ACC112 (cell line): Measurements from ENCODE around the gene ALDH16A1.
A peak's percentile ranks its signal among the peaks of the same experiment; 100 is the strongest.

Experiments used
- H2AFZ ChIP-seq: fragments of 200-600 bp; sonication (generic); one replicate; pipeline ENCODE4 v1.6.0; 2017; ENCODE audit warnings: antibody characterized with exemption, low read length; ENCODE audit not compliant: unreplicated experiment
- H3K27ac ChIP-seq: fragments of 200-600 bp; sonication (generic); 2 replicates; pipeline ENCODE4 v1.5.1; 2014; ENCODE audit warnings: low read depth, mild to moderate bottlenecking, antibody characterized with exemption, low read length, moderate library complexity
- H3K27me3 ChIP-seq: fragments of 200-600 bp; sonication (generic); 2 replicates; pipeline ENCODE4 v1.6.1; 2014; ENCODE audit warnings: mild to moderate bottlenecking, antibody characterized with exemption, low read length, moderate library complexity, mixed read lengths; ENCODE audit not compliant: insufficient read depth
- H3K36me3 ChIP-seq: fragments of 200-600 bp; sonication (generic); 2 replicates; pipeline ENCODE4 v1.6.1; 2016; ENCODE audit warnings: mild to moderate bottlenecking, antibody characterized with exemption, low read length, moderate library complexity, mixed read lengths; ENCODE audit not compliant: insufficient read depth
- H3K4me1 ChIP-seq: fragments of 200-600 bp; sonication (generic); one replicate; pipeline ENCODE4 v1.6.1; 2016; ENCODE audit warnings: low read length, mixed read lengths; ENCODE audit not compliant: insufficient read depth, unreplicated experiment, control insufficient read depth
- H3K4me3 ChIP-seq: fragments of 200-600 bp; sonication (generic); 2 replicates; pipeline ENCODE4 v1.5.1; 2014; ENCODE audit warnings: mild to moderate bottlenecking, low read depth, low read length
- H3K79me2 ChIP-seq: fragments of 200-600 bp; sonication (generic); one replicate; pipeline ENCODE4 v1.6.0; 2016; ENCODE audit warnings: low read length; ENCODE audit not compliant: control insufficient read depth, unreplicated experiment, insufficient read depth

The ALDH16A1 gene

DNA sequence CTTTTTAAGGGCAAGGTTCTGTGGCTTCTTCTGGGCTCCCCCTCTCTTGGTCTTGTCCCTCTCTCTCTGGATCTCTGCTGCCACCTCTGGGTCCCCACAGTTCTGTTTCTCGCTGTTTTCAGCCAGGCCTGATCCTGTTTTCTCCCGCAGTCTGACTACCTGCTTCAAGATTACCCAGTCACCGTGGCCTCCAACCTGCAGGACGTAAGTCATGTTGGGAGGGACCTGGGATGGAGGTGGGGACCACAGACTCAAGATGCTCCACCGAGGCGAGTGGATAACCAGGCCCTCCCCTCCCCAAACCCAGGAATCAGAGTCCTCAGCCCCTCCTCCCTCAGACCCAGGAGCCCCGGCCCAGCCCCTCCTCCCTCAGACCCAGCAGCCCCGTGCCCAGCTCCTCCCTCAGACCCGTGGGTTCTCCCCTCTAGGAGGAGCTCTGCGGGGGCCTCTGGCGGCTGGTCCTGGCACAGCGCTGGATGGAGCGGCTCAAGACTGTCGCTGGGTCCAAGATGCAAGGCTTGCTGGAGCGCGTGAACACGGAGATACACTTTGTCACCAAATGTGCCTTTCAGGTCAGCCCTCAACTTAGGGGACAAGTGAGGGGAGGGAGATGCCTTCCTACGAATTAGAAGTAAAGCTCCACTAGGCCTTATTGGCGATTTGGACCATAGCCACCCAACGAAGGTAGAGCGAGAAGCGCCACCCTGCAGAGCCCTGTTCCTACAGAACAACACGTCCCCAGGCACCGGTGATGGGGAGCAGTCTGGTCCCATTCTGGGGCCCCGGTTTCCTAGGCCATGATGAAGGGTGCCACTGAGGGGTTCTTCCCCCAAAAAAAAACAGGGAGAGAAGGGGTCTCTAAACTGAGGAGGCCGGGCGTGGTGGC, 23.2 kb downstream of the ALDH16A1 start:
- Histone ChIP-seq H3K36me3 (no peaks in the 10 kb centered on the region), H3K27ac (no peak overlapping the region), H3K27me3 (no peaks in the 10 kb centered on the region), H3K4me1 (no peaks in the 10 kb centered on the region), H2AFZ (no peak overlapping the region), H3K4me3 (no peak overlapping the region), H3K79me2 (no peaks in the 10 kb centered on the region)

DNA sequence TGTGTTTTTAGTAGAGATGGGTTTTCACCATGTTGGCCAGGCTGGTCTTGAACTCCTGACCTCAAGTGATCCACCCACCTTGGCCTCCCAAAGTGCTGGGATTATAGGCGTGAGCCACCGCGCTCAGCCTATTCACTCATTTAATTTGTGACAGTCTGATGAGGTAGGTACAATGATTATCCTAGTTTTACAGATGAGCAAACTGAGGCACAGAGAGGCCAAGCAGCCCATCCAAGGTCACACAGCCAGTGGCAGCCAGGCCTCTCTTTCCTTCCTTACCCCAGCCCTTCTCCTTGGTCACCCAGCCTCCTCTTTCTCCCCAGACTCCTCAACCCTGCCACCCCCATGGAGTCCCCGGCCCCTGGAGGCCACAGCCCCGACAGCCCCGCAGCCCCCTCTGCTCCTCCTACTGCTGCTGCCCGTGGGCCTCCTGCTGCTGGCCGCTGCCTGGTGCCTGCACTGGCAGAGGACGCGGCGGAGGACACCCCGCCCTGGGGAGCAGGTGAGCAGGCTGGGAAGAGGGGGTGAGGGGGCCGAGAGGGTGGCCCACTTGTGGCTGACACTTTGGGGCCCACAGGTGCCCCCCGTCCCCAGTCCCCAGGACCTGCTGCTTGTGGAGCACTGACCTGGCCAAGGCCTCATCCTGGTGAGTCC, 27.1 kb downstream of the ALDH16A1 start:
- H3K4me3 ChIP-seq = no peak overlapping the region
- no peaks in the 10 kb centered on the region for H3K4me1 ChIP-seq
- no peaks in the 10 kb centered on the region for H3K79me2 ChIP-seq
- H2AFZ ChIP-seq = no peak overlapping the region
- no peaks in the 10 kb centered on the region for H3K36me3 ChIP-seq
- no peaks in the 10 kb centered on the region for H3K27me3 ChIP-seq
- no peak overlapping the region for H3K27ac ChIP-seq

DNA sequence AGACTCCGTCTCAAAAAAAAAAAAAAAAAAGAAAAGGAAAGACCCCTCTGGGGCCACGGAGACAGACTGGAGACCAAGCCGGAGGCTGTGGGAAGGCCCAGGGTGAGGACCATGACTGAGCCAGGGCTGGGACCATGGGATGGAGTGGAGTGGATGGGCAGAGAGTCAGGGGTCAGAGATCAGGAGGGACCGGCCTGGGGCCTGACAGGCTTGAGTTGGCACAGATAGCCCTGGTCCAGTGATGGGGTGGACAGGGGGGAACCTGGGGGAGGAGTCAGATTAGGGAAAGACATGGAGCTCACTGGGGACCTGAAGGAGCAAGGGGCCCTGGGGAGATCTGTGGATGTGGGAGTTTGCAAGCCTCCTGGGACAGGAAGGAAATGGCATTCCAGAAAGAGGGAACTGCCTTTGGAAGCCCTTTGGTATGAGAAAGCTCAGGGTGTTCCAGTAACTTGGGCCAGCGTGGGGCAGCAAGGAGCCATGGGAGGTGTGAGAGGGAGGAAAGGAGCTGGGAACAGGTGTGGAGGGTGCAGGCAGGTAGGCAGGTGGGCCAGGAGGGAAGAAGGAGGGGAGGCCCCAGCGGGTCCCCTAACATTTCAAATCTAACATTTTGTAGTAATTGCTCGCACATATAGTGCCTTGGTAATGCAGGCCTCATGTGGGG, 28.1 kb downstream of the ALDH16A1 start:
- no peak overlapping the region for H2AFZ ChIP-seq
- H3K4me1 ChIP-seq = no peaks in the 10 kb centered on the region
- H3K79me2 ChIP-seq = no peaks in the 10 kb centered on the region
- H3K27ac ChIP-seq = no peak overlapping the region
- H3K36me3 ChIP-seq = no peaks in the 10 kb centered on the region
- no peak overlapping the region for H3K4me3 ChIP-seq
- no peaks in the 10 kb centered on the region for H3K27me3 ChIP-seq

DNA sequence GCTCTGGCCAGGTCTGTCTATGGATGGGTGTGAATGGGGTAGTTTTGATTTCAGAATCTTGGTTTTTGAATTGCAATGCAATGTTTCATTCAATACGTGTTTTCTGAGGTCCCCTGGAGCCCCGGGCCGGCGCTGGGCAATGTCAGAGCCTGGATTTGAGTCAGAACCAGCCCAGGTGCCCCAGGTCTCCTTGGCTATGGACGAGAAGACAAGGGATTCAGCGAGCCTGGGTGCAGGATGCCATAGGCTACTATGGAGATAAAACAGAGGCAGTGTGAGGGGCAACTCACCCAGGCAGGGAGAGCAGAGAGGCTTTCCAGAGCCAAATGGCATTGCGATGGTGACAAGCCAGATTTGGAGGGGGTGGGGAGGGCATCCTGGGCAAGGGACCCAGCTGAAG, 33.2 kb downstream of the ALDH16A1 start:
- H2AFZ ChIP-seq = no peak overlapping the region
- peaks cover 37% of the 10 kb centered on the region for H3K79me2 ChIP-seq
- no peak overlapping the region for H3K27ac ChIP-seq
- H3K4me3 ChIP-seq = no peak overlapping the region
- no peaks in the 10 kb centered on the region for H3K27me3 ChIP-seq
- peaks cover 8% of the 10 kb centered on the region for H3K4me1 ChIP-seq
- H3K36me3 ChIP-seq = peaks cover 30% of the 10 kb centered on the region

DNA sequence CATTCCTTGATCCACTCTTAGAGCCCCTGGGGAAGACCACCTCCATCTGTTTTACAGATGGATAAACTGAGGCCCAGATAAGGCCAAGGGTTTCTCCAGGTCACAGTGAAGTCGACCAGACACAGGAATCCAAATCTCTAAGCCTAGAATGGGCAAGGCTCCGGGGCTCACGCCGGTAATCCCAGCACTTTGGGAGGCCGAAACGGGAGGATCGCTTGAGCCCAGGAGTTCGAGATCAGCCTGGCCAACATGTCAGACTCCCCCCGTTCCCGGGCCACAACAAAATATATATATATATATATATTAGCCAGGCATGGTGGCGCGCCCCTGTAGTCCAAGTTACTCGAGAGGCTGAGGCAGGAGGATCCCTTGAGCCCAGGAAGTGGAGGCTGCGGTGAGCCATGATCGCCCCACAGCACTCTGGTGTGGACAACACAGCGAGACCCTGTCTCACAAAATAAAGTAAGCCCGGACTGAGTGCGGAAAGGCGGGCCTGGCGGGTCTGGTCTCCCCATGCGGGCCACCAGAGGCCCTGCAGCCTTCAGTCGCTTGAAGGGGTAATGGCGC, 33.8 kb downstream of the ALDH16A1 start:
- peak overlapping the region; percentile 14 for H2AFZ ChIP-seq
- H3K4me1 ChIP-seq = peaks cover 8% of the 10 kb centered on the region
- H3K27me3 ChIP-seq = no peaks in the 10 kb centered on the region
- H3K79me2 ChIP-seq = peaks cover 37% of the 10 kb centered on the region
- H3K36me3 ChIP-seq = peaks cover 30% of the 10 kb centered on the region
- no peak overlapping the region; the same call in 1 of the 2 replicates for H3K4me3 ChIP-seq
- H3K27ac ChIP-seq = no peak overlapping the region

DNA sequence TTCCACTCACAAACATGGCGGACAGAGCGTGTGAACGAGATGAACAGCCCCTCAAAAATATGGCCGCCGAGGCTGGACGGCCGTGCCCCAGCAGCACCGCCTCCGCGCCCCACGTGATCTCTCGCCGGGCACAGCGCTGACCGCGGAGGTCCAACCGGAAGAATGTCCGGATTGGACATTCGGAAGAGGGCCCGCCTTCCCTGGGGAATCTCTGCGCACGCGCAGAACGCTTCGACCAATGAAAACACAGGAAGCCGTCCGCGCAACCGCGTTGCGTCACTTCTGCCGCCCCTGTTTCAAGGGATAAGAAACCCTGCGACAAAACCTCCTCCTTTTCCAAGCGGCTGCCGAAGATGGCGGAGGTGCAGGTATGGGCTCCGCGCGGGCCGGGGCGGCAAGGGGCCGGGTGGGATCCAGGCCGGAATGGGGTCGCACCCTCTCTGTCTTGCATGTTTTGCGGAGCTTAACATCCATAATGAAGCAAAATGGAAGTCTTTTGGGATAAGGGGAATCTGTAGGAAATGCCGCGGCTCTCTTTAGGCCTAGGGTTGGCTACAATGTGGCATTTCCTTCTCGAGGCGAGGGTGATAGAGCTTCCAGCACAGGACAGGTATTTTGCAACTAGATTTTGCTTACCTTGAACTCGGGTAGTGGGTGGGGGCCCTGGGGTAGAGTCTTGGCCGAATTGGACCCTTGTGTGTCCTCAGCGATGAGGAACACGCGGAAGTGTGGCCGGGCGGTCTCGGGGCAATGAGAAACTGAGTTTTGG, 34.4 kb downstream of the ALDH16A1 start, which contains the start of gene RPL13A:
RPL13A (plus strand) TSS at position 332 of the 769 bp plus-strand sequence; CDS start at position 354, 22 bp downstream.
- H2AFZ ChIP-seq = peak within 1 kb of the TSS; percentile 14
- H3K4me1 ChIP-seq = peaks cover 8% of the 10 kb centered on the region
- H3K4me3 ChIP-seq = peak within 1 kb of the TSS; percentile 94
- peaks cover 36% of the 10 kb centered on the region for H3K36me3 ChIP-seq
- H3K27me3 ChIP-seq = no peaks in the 10 kb centered on the region
- peaks cover 37% of the 10 kb centered on the region for H3K79me2 ChIP-seq
- H3K27ac ChIP-seq = peak within 1 kb of the TSS; percentile 81

DNA sequence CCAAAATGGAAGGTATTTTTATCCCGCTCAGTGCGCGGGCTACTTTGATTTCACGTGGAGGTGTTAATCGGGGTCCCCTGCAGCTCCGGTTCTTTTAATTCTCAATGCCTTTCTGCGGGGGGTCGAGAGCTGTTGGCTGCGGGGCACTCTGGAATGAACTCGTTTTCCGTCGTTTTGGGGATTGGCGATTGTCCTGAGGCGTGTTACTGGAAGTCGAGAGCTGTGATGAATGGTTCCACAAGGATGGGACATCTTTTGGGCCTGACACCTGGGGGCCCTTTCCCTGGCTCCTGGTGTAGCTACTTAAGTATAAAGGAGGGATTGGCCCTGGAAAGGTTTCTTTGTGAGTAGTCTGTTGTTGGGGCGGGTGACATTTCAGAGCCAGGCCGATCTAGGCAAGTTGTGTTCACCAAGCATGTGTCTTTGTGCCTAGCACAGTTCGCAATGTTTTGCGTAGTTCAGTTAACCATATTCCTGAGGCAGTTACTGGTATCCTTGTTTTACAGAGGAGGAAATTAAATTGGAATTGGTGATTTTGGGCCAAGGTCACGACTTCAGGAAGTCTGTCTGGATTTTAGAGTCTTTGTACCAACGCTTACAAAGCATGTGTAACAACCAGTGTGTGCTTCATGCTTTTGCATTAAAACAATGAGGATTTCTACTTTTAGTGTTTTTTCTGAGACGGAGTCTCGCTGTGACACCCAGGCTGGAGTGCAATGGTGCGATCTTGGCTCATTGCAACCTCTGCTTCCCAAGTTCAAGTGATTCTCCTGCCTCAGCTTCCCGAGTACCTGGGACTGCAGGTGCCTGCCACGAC, 35.2 kb downstream of the ALDH16A1 start:
- no peak overlapping the region for H2AFZ ChIP-seq
- peaks cover 8% of the 10 kb centered on the region for H3K4me1 ChIP-seq
- no peaks in the 10 kb centered on the region for H3K27me3 ChIP-seq
- peak overlapping the region; percentile 94 for H3K4me3 ChIP-seq
- peaks cover 43% of the 10 kb centered on the region for H3K36me3 ChIP-seq
- H3K79me2 ChIP-seq = peaks cover 37% of the 10 kb centered on the region
- H3K27ac ChIP-seq = peak overlapping the region; percentile 81

DNA sequence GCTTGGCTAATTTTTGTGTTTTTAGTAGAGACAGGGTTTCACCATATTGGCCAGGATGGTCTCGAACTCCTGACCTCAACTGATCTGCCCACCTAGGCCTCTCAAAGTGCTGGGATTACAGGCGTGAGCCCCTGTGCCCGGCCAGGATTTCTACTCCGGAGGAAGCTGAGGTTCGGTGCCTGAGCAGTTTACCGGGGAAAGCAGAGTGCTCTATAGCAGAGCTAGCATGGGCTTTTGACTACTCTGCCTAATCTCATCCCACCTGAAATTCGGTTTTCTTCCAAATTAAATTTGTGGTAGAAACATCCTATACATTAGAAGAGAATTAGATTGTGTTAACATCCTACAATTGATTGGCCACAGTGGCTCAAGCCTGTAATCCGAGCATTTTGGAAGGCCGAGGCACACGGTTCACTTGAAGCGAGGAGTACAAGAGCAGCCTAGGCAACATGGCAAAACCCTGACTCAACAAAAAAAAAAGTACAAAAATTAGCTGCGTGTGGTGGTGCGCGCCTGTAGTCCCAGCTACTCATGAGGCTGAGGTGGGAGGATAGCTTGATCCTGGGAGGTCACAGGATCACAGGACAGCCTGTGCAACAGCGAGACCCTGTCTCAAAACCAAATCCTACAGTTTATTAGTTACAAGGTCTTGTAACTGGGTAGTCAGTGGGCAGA, 36.0 kb downstream of the ALDH16A1 start:
- H2AFZ ChIP-seq = no peak overlapping the region
- H3K4me3 ChIP-seq = peak overlapping the region; percentile 94
- peaks cover 43% of the 10 kb centered on the region for H3K36me3 ChIP-seq
- peaks cover 37% of the 10 kb centered on the region for H3K79me2 ChIP-seq
- H3K27me3 ChIP-seq = no peaks in the 10 kb centered on the region
- peak overlapping the region; percentile 81 for H3K27ac ChIP-seq
- H3K4me1 ChIP-seq = peaks cover 8% of the 10 kb centered on the region

DNA sequence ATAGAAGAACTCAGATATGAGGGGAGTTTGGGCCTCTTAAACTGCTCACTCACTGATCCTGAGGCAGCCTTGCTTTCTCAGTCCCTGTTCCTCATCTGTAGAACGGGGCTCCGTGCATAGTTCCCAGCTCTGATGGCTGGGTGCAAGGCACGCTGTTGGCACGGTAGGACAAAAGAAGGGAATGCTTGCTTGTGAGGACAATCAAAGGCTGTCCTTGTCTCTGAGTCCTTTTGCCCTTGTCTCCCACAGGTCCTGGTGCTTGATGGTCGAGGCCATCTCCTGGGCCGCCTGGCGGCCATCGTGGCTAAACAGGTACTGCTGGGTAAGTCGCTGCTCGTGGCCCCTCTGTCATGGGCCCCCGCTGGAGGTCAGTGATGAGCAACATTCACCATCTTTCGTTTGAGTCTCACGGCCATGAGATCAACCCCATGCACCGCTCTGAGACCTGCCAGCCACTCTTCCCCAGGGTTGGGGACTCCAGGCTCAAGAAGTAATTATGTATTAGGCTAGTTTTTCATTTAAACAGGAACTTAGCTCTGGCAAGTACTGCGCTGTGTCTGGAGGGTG, 36.7 kb downstream of the ALDH16A1 start:
- H3K27me3 ChIP-seq = no peaks in the 10 kb centered on the region
- peaks cover 8% of the 10 kb centered on the region for H3K4me1 ChIP-seq
- H3K27ac ChIP-seq = peak overlapping the region; percentile 81
- H3K4me3 ChIP-seq = peak overlapping the region; percentile 94
- H3K79me2 ChIP-seq = peaks cover 37% of the 10 kb centered on the region
- no peak overlapping the region for H2AFZ ChIP-seq
- peaks cover 43% of the 10 kb centered on the region for H3K36me3 ChIP-seq
